AG09319 (cell line): Measurements from ENCODE around the gene UNC13D.

Experiments used
- DNase-seq: peaks from one replicate; pipeline ENCODE4 v3.0.0-alpha.2; 2010; ENCODE audit warnings: low read depth; ENCODE audit errors: extremely low read depth
- TF ChIP-seq, protein P1 (sequence below): IDR thresholded peaks from 2 replicates; pipeline ENCODE4 v1.5.1; 2011; ENCODE audit warnings: low read depth, mild to moderate bottlenecking, inconsistent platforms, low read length, moderate library complexity

UNC13D gene

DNA sequence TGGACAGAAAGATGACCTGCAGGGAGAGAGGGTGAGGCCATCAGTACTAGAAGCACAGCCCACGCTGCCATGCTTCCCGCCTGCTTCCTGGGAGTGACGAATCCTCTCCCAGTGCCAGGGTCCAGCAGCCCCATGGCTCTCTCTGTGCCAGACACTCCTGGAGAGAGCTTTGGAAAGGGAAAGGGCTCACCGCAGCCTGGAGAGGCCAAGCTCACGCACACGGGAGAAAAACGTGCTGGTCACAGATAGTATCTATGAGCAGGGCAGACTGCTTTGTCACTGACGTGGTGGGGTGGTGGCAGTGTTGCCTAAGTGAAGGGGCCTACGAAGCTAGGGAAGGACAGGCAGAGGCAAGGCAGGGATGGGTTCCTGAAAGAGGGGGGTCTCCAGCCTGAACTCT, 5.5 kb upstream of the UNC13D start:
- TF ChIP-seq, protein P1, sequence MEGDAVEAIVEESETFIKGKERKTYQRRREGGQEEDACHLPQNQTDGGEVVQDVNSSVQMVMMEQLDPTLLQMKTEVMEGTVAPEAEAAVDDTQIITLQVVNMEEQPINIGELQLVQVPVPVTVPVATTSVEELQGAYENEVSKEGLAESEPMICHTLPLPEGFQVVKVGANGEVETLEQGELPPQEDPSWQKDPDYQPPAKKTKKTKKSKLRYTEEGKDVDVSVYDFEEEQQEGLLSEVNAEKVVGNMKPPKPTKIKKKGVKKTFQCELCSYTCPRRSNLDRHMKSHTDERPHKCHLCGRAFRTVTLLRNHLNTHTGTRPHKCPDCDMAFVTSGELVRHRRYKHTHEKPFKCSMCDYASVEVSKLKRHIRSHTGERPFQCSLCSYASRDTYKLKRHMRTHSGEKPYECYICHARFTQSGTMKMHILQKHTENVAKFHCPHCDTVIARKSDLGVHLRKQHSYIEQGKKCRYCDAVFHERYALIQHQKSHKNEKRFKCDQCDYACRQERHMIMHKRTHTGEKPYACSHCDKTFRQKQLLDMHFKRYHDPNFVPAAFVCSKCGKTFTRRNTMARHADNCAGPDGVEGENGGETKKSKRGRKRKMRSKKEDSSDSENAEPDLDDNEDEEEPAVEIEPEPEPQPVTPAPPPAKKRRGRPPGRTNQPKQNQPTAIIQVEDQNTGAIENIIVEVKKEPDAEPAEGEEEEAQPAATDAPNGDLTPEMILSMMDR = no peak
- no peak for DNase-seq

DNA sequence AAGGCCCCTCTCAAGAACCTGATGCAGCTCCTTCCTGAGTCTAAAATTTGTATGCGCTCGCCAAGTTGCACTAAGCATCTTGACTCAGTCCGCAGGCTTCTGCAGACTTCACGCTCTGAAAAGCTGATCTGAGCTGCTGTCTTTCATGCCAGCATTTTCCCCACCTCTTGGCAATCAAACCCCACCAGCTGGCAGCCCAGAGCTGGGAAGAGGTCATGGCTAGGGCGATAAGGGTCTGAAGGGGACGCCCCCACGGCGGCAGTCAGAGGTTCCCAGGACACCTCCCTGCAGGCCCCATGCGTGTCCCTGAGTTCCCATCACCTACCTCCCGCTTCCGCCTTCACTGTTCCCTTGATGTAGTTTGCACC, 5.1 kb upstream of the UNC13D start:
- TF ChIP-seq, protein P1 = no peak
- DNase-seq = no peak

DNA sequence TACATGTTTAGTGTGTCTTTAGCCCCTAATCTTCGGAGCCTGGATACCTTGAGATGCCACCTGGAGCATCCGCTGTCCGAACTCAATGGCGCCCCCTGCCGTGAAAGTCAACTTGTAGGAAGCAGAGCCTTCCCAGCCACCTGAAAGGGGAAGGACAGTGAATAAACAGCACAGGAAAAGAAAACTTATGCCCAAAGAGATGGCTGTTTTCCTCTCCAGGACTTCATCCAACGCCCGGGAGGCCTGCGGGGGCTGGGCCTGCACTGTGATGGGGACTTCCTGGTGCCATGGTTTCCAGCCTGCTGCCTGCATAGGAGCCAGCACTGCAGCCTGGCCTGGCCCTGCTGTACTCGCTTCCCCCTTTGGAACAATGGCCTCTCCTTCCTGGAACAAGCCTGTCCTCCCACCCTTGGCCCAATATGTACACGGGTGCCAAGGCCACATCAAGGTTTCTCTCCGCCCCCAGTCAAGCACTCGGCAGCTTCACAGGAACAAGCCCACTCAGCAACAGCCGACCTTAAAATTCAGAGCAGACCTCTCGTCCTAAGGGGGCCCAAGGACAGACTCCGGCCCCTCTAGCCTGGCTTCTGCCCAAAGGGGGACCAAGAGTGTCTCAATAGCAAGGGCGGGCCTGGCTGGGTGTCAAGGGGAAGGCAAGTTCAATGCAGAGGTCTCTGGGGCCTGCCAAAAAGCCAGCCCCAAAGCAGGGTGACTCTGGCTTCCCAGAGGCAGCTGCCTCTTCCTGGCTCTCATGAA, 4.5 kb upstream of the UNC13D start:
- TF ChIP-seq, protein P1 = peak; percentile 69
- no peak for DNase-seq

DNA sequence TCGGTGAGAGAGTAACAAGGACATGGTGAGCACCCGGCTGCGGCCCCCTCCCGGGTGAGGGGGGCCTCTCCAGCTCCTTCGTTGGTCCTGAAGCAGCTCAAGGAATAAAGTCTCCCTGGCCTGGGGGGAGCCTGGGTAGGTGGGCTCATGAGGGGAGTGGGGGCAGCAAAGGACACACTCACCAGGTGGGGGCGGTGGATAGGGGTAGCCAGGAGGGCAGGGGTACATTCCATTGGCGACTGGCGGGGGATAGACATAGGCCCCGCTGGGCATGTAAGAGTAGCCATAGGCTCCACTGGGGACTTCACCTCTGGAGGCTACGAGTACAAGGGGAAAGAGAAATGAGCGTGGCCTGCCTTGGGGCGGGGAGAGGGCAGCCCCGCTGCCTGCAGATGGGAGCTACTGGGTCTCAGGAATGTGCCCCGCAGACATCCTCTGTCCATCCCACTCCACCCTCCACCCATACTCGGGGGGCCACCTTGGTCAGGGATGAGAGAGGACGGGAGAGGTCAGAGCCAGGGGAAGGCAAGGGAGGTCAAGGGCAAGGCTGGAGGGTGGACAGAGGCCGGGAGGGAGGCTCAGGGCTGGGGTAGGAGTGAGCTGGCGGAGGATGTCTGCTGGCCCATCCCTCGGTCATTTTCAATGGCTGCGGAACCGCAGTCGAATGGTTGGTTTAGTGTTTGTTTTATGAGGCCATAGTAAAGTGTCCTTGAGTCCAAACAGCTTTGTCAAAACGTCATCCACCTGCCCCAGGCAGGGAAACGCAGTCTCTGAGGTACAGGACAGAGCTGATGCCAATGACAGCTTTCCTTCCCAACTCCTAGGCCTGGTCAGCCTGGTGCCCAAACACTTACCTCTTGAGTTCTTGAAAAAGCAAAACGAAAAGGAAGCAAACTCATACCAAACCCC, 3.7 kb upstream of the UNC13D start:
- TF ChIP-seq, protein P1 = no peak

DNA sequence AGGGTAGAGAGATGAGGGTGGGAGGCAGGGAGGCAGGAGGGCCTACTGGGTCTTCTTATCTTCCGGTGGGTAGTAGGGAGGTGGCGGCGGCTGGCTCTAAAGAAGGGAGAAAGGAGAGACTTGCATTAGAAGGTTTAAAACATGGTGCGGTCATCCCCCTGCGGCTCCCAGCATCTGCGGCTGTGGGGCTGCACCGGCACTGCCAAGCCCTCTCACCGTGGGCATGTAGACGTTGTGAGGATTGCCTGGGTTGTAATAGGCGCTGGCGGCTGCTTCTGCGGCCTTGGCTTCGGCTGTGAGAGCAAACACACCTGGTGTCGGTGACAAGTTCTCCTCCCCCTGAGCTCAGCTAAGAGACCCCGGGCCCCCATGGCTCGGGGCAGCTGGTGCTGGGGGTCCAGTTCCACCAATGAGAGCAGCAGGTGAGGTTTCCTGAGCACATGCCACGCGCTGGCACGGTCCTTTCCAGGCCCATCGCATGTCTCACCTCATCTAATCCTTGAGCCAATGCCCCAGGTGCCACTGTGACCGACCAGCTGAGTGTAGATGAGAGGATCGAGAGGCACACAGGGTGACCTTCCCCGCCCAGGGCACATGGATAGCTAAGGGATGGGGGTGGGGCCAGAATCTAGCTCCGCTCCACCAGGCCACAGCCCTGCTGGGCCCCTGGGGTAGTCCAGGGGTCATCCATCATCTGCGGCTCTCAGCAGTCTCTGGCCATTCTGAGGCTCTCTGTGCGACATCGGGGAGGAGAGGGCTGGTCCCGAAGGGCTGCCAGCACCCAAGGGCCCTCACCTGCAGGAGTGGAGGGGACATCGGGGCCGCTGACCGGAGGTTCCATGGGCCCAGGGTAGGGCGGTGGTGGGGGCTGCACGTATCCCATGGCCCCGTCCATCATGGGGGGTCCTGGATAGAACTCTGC, 2.7 kb upstream of the UNC13D start:
- TF ChIP-seq, protein P1 = no peak
- no peak for DNase-seq

More for the DNA sequence above, 3.7 kb upstream of the UNC13D start:
- DNase-seq = no peak

DNA sequence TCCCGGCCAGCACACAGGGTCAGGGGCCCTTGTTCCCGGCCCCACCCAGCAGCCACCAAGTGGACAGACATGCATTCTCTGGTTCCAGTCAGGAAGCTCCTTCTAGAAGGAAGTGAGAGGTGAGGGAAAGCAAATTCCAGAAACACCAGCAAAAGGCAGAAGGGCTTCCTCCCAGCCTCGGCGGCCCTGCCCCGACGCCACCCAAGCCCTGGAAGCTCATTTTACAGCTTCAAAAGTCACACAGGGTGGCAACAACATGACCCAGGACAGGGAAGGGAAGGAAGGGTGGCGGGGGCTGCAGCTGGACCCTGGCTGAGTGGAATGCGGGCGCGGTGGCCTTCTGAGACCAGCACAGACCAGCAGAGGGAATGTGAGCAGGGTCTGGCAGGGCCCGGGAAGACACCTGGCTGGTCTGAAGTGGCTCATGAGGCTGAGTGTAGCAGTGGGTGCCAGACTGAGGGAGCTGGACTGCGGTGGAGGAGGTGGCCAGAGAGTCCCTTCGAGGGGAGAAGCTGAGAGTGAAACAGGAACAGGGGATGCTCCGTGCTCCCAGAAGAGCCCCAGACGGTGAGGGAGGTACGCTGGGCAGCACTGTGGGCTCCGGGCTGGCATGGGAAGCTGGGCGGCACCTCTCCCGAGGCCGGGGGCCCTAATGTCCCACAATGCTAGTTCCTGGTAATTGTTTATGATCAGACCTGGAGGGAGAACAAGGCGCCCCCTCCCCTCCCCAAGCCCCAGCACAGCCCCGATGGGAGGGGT, 1.9 kb upstream of the UNC13D start:
- DNase-seq = no peak
- TF ChIP-seq, protein P1 = no peak
